ENCODE results near the gene SRGAP1. TPM values are rescaled to one million over a fixed set of nuclear protein-coding genes. Genes with fewer than 3 reads are reported as not detected.
"Not testable (repeated sequence)": the region's sequence is repeated elsewhere in the genome, so short reads cannot be mapped to it uniquely, and the experiment has no call there.

SRGAP1 gene
- total RNA-seq, 1 donor, result 18.1 TPM

DNA sequence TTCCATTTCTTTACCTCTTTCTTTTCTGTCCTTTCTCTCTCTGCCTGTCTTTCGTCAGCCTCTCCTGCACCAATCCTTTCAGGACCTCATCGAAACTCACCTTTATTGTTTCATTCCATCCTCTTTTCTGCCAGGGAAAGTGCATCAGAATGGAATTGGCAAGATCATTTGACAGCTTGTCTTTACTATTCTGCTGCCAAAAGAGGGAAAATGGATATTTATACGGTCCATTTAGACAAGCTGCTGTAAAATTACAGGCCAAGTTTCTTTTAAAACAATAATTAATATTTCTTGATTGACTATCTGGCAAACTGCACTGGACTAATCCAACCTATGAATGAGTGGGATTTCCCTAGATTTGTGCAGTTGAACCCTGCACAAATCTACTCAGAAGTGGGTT is 7.6 kb upstream of the SRGAP1 start:
- TF ChIP-seq, protein P1, sequence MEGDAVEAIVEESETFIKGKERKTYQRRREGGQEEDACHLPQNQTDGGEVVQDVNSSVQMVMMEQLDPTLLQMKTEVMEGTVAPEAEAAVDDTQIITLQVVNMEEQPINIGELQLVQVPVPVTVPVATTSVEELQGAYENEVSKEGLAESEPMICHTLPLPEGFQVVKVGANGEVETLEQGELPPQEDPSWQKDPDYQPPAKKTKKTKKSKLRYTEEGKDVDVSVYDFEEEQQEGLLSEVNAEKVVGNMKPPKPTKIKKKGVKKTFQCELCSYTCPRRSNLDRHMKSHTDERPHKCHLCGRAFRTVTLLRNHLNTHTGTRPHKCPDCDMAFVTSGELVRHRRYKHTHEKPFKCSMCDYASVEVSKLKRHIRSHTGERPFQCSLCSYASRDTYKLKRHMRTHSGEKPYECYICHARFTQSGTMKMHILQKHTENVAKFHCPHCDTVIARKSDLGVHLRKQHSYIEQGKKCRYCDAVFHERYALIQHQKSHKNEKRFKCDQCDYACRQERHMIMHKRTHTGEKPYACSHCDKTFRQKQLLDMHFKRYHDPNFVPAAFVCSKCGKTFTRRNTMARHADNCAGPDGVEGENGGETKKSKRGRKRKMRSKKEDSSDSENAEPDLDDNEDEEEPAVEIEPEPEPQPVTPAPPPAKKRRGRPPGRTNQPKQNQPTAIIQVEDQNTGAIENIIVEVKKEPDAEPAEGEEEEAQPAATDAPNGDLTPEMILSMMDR (IDR thresholded peaks at IDR 0.05; ENCODE audit: insufficient read depth, low read depth, low read length), result no peak
- DNase-seq (ENCODE audit: low read depth), result no peak
- H3K4me3 ChIP-seq (ENCODE audit: low read depth, low read length), result no peak overlapping the region

DNA sequence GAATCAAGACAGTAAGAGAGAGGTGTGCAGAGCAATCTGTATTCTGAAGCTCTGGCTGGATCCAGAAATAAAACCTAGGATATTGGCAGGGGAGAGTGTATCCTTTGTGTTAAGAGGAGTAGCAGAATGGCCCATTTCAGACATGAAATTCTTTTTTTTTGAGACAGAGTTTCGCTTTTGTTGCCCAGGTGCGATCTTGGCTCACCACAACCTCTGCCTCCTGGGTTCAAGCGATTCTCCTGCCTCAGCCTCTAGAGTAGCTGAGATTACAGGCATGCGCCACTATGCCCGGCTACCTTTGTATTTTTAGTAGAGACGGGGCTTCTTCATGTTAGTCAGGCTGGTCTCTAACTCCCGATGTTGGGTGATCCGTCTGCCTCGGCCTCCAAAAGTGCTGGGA is 6.1 kb upstream of the SRGAP1 start:
- H3K4me3 ChIP-seq (ENCODE audit: low read depth, low read length), result no peak overlapping the region
- TF ChIP-seq, protein P1 (IDR thresholded peaks at IDR 0.05; ENCODE audit: insufficient read depth, low read depth, low read length), result no peak
- DNase-seq (ENCODE audit: low read depth), result no peak

DNA sequence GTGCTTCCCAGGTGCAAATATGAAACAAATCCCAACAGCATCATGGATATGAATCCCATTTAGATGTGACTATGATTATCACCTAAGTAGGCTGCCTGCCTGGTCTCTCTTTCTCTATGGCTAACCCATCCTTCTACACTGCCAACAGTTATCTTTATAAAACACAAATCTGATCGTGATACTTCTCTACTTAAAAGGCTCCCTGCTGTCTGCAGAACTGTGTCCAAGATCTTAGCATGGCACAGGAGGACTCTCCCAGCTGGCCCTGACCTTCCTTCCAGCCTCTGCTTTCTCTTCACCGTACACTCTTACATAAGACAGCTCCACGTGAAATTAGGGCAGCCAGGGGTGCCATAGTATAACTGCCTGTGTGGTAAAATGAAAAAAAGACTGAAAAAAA is 3.5 kb upstream of the SRGAP1 start:
- TF ChIP-seq, protein P1 (IDR thresholded peaks at IDR 0.05; ENCODE audit: insufficient read depth, low read depth, low read length), result no peak
- H3K4me3 ChIP-seq (ENCODE audit: low read depth, low read length), result no peak overlapping the region
- DNase-seq (ENCODE audit: low read depth), result no peak

DNA sequence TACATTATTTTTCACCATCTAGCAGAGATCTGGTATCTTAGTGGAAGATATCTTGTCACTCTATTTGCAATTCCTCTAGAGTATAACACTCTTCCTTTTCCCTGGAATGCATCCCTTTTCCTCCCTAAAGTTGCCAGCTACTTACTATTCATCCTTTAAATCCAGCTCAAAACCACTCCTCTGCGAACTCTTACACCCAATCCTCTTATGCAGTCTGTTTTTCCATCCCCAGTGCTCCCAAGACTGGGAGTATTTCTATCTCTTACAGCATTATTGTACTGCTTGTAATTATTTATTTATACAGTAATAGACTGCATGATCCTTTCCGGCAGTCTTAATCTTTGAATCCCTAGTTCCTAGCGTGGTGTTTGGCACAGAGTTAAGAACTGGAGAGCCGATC is 2.9 kb upstream of the SRGAP1 start:
- no peak for DNase-seq (ENCODE audit: low read depth)
- TF ChIP-seq, protein P1 (IDR thresholded peaks at IDR 0.05; ENCODE audit: insufficient read depth, low read depth, low read length), result no peak
- H3K4me3 ChIP-seq (ENCODE audit: low read depth, low read length), result no peak overlapping the region

DNA sequence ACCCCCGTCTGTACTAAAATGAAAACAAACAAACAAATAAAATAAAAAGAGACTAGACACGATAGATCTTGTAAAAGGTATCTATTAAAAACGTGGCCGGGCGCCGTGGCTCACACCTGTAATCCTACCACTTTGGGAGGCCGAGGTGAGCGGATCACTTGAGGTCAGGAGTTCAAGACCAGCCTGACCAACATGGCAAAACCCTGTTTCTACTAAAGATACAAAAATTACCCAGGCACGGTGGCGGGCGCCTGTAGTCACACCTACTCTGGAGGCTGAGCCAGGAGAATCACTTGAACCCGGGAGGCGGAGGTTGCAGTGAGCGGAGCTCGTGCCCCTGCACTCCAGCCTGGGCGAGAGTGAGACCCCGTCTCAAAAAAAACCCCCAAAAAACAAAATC is 1.8 kb upstream of the SRGAP1 start:
- not testable (repeated sequence) for DNase-seq (ENCODE audit: low read depth); H3K4me3 ChIP-seq (ENCODE audit: low read depth, low read length)

DNA sequence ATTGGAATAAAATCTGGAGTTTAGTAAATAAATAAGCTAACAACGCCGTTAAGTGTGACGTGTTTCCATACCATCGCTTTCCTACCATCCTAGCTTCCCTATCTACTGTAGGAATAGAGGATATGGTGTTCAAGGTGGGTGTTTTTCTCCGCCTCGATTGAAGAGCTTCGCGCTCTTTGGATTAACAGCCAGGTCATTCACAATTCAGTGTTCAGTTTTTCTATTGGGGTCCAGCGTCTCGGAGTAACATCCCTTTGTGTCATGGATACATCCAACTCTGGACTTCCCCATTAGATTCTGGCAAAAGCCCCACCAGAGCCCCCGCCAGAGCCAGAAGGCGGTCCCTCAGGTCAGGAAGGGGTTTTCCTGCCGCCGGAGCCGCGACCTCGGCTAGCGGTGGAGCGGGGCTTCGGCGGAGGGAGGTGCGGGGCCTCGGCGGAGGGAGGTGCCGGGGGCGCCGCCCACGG is 1.2 kb upstream of the SRGAP1 start:
- no peak for DNase-seq (ENCODE audit: low read depth)
- H3K4me3 ChIP-seq (ENCODE audit: low read depth, low read length), result peak overlapping the region; percentile 70
- TF ChIP-seq, protein P1 (IDR thresholded peaks at IDR 0.05; ENCODE audit: insufficient read depth, low read depth, low read length), result no peak

DNA sequence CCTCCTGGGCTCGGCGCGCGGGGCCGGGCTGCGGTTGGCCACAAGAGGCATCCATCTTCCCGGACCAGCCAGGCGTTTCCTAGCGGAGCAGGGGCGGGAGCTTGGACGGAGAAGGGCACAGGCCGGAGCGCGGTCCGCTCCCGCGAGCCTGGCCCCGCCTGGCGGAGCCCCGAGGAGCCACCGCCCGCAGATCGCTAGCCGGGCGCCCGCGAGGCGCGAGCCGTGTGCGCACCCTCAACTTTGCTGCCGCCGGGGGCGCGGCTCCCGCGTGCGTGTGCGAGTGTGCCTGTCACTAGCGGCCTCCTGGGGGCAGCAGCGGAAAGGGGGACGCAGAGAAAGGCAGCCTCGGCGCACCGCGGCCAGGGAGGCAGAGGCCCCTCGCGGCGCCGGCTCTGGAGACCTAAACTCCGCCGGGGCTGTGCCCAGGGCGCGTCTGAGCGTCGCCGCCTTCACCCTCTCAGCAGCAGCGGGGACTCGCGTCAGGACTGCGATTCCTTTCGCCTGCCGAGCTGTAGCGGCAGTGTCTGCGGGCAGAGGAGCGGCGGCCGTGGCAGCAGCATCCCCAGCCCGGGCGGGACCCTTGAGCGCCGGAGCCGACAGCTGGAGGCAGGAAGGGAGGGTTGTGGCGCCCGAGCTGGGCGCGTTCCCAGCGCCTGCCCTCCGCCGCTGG is 644 bp upstream of the SRGAP1 start:
- peak overlapping the region; percentile 70 for H3K4me3 ChIP-seq (ENCODE audit: low read depth, low read length)
- DNase-seq (ENCODE audit: low read depth), result peak; percentile 96
- TF ChIP-seq, protein P1 (IDR thresholded peaks at IDR 0.05; ENCODE audit: insufficient read depth, low read depth, low read length), result peak; percentile 88

All from fibroblast of villous mesenchyme (primary cell).